Ishikawa (cell line): ENCODE results near the gene DDX41.

Experiments used
- CEBPB ChIP-seq: IDR thresholded peaks from 2 replicates; pipeline ENCODE4 v1.6.1; 2012
- CREB1 ChIP-seq: IDR thresholded peaks from 2 replicates; pipeline ENCODE4 v1.6.1; 2012; ENCODE audit warnings: low read depth
- EGR1 ChIP-seq: IDR thresholded peaks from 2 replicates; pipeline ENCODE4 v1.6.1; 2012
- EP300 ChIP-seq: IDR thresholded peaks from 2 replicates; pipeline ENCODE4 v1.6.1; 2012; ENCODE audit warnings: borderline replicate concordance
- FOXM1 ChIP-seq: IDR thresholded peaks from 2 replicates; pipeline ENCODE4 v1.6.1; 2012; ENCODE audit warnings: low read depth, borderline replicate concordance
- RAD21 ChIP-seq: IDR thresholded peaks from 2 replicates; pipeline ENCODE4 v1.6.1; 2012; ENCODE audit warnings: low read depth
- REST ChIP-seq: IDR thresholded peaks from 2 replicates; pipeline ENCODE4 v1.6.1; 2012; ENCODE audit warnings: low read depth, mild to moderate bottlenecking
- TAF1 ChIP-seq: IDR thresholded peaks from 2 replicates; pipeline ENCODE4 v1.6.1; 2012; ENCODE audit warnings: low read depth, mild to moderate bottlenecking
- TCF12 ChIP-seq: IDR thresholded peaks from 2 replicates; pipeline ENCODE4 v1.6.1; 2012; ENCODE audit warnings: low read depth
- TEAD4 ChIP-seq: IDR thresholded peaks from 2 replicates; pipeline ENCODE4 v1.6.1; 2012
- USF1 ChIP-seq: IDR thresholded peaks from 2 replicates; pipeline ENCODE4 v1.6.1; 2012
- YY1 ChIP-seq: IDR thresholded peaks from 2 replicates; pipeline ENCODE4 v1.6.1; 2012; ENCODE audit warnings: low read depth
- ZBTB7A ChIP-seq: IDR thresholded peaks from 2 replicates; pipeline ENCODE4 v1.6.1; 2012; ENCODE audit warnings: low read depth
- TF ChIP-seq, protein P1 (sequence below): IDR thresholded peaks from 2 replicates; pipeline ENCODE4 v1.6.1; 2012

DNA sequence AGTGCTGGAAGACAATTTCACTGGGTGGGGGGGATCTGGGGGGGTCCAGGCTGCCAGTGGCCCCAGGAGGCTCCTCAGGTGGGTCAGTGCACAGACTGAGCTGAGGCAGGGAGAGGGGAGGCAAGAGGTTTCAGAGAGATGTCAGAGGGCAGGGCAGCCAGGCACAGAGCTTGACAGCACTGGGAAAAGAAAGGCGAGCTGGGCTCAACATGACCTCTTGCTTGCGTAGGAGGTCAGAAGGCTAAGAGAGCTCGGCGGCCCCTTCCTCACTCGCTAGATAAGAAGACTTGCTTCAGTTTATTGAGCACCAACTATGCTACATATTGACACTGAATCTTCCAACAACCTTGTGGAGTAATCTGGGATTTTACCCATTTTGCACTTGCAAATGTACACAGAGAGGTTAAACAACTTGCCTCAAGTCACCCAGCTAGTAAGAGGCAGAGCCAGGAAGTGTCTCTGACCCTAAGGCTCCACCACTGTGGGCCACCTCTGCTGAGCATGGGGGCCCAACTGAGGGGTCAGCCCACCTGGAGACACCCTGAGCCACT, 22.9 kb downstream of the DDX41 start:
- TF ChIP-seq CREB1, result no peak
- TF ChIP-seq, protein P1, sequence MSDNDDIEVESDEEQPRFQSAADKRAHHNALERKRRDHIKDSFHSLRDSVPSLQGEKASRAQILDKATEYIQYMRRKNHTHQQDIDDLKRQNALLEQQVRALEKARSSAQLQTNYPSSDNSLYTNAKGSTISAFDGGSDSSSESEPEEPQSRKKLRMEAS, result no peak
- TF ChIP-seq YY1, result no peak
- no peak for TF ChIP-seq TAF1
- no peak for TF ChIP-seq TCF12
- TF ChIP-seq REST, result no peak
- TF ChIP-seq EGR1, result no peak
- no peak for TF ChIP-seq USF1
- no peak for TF ChIP-seq EP300
- TF ChIP-seq TEAD4, result no peak
- no peak for TF ChIP-seq ZBTB7A
- TF ChIP-seq RAD21, result no peak
- no peak for TF ChIP-seq FOXM1
- no peak for TF ChIP-seq CEBPB
